G401 (cell line): ENCODE data around the gene MACROH2A1. TPM values are rescaled to one million over a fixed set of nuclear protein-coding genes. Genes with fewer than 3 reads are reported as not detected.

Experiments
- DNase-seq: peaks from one replicate; pipeline ENCODE4 v3.0.0-alpha.2; 2015; ENCODE audit warnings: low spot score
- in situ Hi-C: cut with HindIII; loops from 2 replicates; pipeline ENCODE4 v1.10.0; 2016; ENCODE audit warnings: low sequenced_read_pairs, mixed read lengths
- total RNA-seq: library from RNA; depleted of rRNA; stranded (reverse); fragments of >200 nt; shearing (Covaris generic); gene quantifications from 2 replicates; pipeline ENCODE4 v1.2.3, GENCODE V29; 2014; rRNA removed

The MACROH2A1 gene
- total RNA-seq, 1 experiment from 2014 or later = 1,162 TPM

GRCh38 chr5:135309391-135310327, 89.4 kb downstream of the MACROH2A1 start:
- in situ Hi-C loops = no loop called here
- no peak for DNase-seq

GRCh38 chr5:135308752-135309151, 90.3 kb downstream of the MACROH2A1 start:
- in situ Hi-C loops = no loop called here
- no peak for DNase-seq

GRCh38 chr5:135308245-135308644, 90.8 kb downstream of the MACROH2A1 start:
- DNase-seq = no peak
- in situ Hi-C loops = no loop called here

GRCh38 chr5:135307143-135307903, 91.7 kb downstream of the MACROH2A1 start:
- in situ Hi-C loops = no loop called here
- DNase-seq = no peak

- DNase-seq = no peak
- in situ Hi-C loops = no loop called here
Observed at GRCh38 chr5:135306557-135306956, 92.5 kb downstream of the MACROH2A1 start.

GRCh38 chr5:135304352-135305221, 94.4 kb downstream of the MACROH2A1 start:
- in situ Hi-C loops = no loop called here
- no peak for DNase-seq

GRCh38 chr5:135303582-135304173, 95.4 kb downstream of the MACROH2A1 start:
- no peak for DNase-seq
- in situ Hi-C loops = no loop called here

GRCh38 chr5:135296900-135297816, 101.9 kb downstream of the MACROH2A1 start:
- in situ Hi-C loops = no loop called here
- no peak for DNase-seq

GRCh38 chr5:135295852-135296251, 103.2 kb downstream of the MACROH2A1 start:
- in situ Hi-C loops = no loop called here
- no peak for DNase-seq

- in situ Hi-C loops = no loop called here
- DNase-seq = no peak
Observed at GRCh38 chr5:135294793-135295192, 104.2 kb downstream of the MACROH2A1 start.

GRCh38 chr5:135289651-135290050, 109.4 kb downstream of the MACROH2A1 start:
- in situ Hi-C loops = no loop called here
- DNase-seq = no peak

GRCh38 chr5:135287551-135287950, 111.5 kb downstream of the MACROH2A1 start:
- in situ Hi-C loops = no loop called here
- DNase-seq = no peak

Other genes starting within 250 kb of the MACROH2A1 start
- gene DCANP1, start 48.1 kb upstream of the MACROH2A1 start, total RNA-seq = 0.18 and 0.24 TPM in 2 replicates
- gene TIFAB, start 53.1 kb upstream of the MACROH2A1 start, total RNA-seq = 0.31 and 0.43 TPM in 2 replicates
- gene NEUROG1, start 136.7 kb upstream of the MACROH2A1 start, total RNA-seq = not detected in 2 replicates
- not detected in 2 replicates for gene CXCL14, start 179.8 kb upstream of the MACROH2A1 start, total RNA-seq